IgD-negative memory B cell (primary cell): ENCODE measurements around the gene LYAR. TPM values are rescaled to one million over a fixed set of nuclear protein-coding genes. Genes with fewer than 3 reads are reported as not detected.
"Not testable (repeated sequence)": the region's sequence is repeated elsewhere in the genome, so short reads cannot be mapped to it uniquely, and the experiment has no call there.

Experiments used
- H3K27ac Mint-ChIP-seq, 3 donors: one replicate each; pipeline ENCODE4 v1.8.0; 2020 to 2022; ENCODE audit warnings: mild to moderate bottlenecking in 3 of 3, mixed read lengths in 3 of 3, moderate library complexity in 1 of 3
- H3K27me3 Mint-ChIP-seq: one replicate; pipeline ENCODE4 v1.8.0; 2021; ENCODE audit warnings: mixed read lengths
- H3K36me3 Mint-ChIP-seq: one replicate; pipeline ENCODE4 v1.8.0; 2020; ENCODE audit warnings: mild to moderate bottlenecking, mixed read lengths
- H3K4me1 Mint-ChIP-seq, 3 donors: one replicate each; pipeline ENCODE4 v1.8.0; 2020 to 2022; ENCODE audit warnings: mixed read lengths in 3 of 3, mild to moderate bottlenecking in 1 of 3
- H3K4me3 Mint-ChIP-seq, 4 donors: one replicate each; pipeline ENCODE4 v1.8.0; 2020 to 2022; ENCODE audit warnings: mild to moderate bottlenecking in 4 of 4, mixed read lengths in 4 of 4, moderate library complexity in 3 of 4
- H3K9me3 Mint-ChIP-seq, 3 donors: one replicate each; pipeline ENCODE4 v1.8.0; 2020 to 2021; ENCODE audit warnings: mixed read lengths in 3 of 3, mild to moderate bottlenecking in 1 of 3
- polyA plus RNA-seq: library from polyadenylated mRNA; unstranded; fragments of 300-500 nt; fragmentation: Illumina TruSeq; gene quantifications from one replicate; pipeline ENCODE4 v1.2.3, GENCODE V29; 2021

The LYAR gene
- polyA plus RNA-seq, 1 donor from 2014 or later, result 18.9 TPM

GRCh38 chr4:4260185-4260751 lies 29.7 kb downstream of the LYAR start:
- Mint-ChIP-seq H3K4me1 (peaks cover 0 to 4% (median 0%) of the 10 kb centered on the region in 3 donors), H3K9me3 (peaks cover 0 to 2% (median 0%) of the 10 kb centered on the region in 3 donors), H3K36me3 (no peaks in the 10 kb centered on the region), H3K27me3 (no peaks in the 10 kb centered on the region), H3K4me3 (no peak overlapping the region), H3K27ac (no peak overlapping the region)

GRCh38 chr4:4259484-4260100 lies 30.4 kb downstream of the LYAR start:
- Mint-ChIP-seq H3K36me3 (no peaks in the 10 kb centered on the region), H3K9me3 (peaks cover 0 to 2% (median 0%) of the 10 kb centered on the region in 3 donors), H3K27me3 (peaks cover under 1% of the 10 kb centered on the region), H3K27ac (no peak overlapping the region), H3K4me1 (peaks cover 0 to 4% (median 0%) of the 10 kb centered on the region in 3 donors), H3K4me3 (no peak overlapping the region)

- not testable (repeated sequence) for H3K27me3 Mint-ChIP-seq, H3K36me3 Mint-ChIP-seq, H3K9me3 Mint-ChIP-seq, H3K4me3 Mint-ChIP-seq, H3K27ac Mint-ChIP-seq, H3K4me1 Mint-ChIP-seq
Observed at GRCh38 chr4:4257705-4258104, 32.2 kb downstream of the LYAR start.

GRCh38 chr4:4256799-4257198 lies 33.2 kb downstream of the LYAR start:
- Mint-ChIP-seq H3K27ac (peak overlapping the region in 1 of 3 donors; percentile 66), H3K36me3 (no peaks in the 10 kb centered on the region), H3K4me3 (peak overlapping the region in 1 of 4 donors; percentile 25), H3K4me1 (peaks cover 0 to 4% (median 3%) of the 10 kb centered on the region in 3 donors), H3K27me3 (peaks cover 8% of the 10 kb centered on the region), H3K9me3 (peaks cover 0 to 2% (median 0%) of the 10 kb centered on the region in 3 donors)

GRCh38 chr4:4254666-4255065 lies 35.3 kb downstream of the LYAR start:
- H3K4me1 Mint-ChIP-seq, result peaks cover 0 to 3% (median 0%) of the 10 kb centered on the region in 3 donors
- no peaks in the 10 kb centered on the region for H3K36me3 Mint-ChIP-seq
- H3K9me3 Mint-ChIP-seq, result peaks cover 0 to 2% (median 0%) of the 10 kb centered on the region in 3 donors
- H3K27ac Mint-ChIP-seq, result no peak overlapping the region
- no peak overlapping the region for H3K4me3 Mint-ChIP-seq
- peaks cover 8% of the 10 kb centered on the region for H3K27me3 Mint-ChIP-seq

- H3K9me3 Mint-ChIP-seq, result peaks cover 0 to 2% (median 0%) of the 10 kb centered on the region in 3 donors
- H3K27me3 Mint-ChIP-seq, result peaks cover 8% of the 10 kb centered on the region
- no peaks in the 10 kb centered on the region for H3K36me3 Mint-ChIP-seq
- peaks cover 0 to 3% (median 0%) of the 10 kb centered on the region in 3 donors for H3K4me1 Mint-ChIP-seq
- no peak overlapping the region for H3K4me3 Mint-ChIP-seq
- no peak overlapping the region for H3K27ac Mint-ChIP-seq
Observed at GRCh38 chr4:4254199-4254598, 35.8 kb downstream of the LYAR start.

- peak overlapping the region in 1 of 3 donors; percentile 67 for H3K27ac Mint-ChIP-seq
Observed at GRCh38 chr4:4249866-4250265, 40.1 kb downstream of the LYAR start.

GRCh38 chr4:4249342-4249741 lies 40.6 kb downstream of the LYAR start:
- H3K27me3 Mint-ChIP-seq, H3K36me3 Mint-ChIP-seq, H3K9me3 Mint-ChIP-seq: not testable (repeated sequence)
- Mint-ChIP-seq H3K4me3 (peak overlapping the region; percentile 95 to 100 (median 98)), H3K27ac (peak overlapping the region in 1 of 3 donors; percentile 91), H3K4me1 (peaks cover 9 to 18% (median 17%) of the 10 kb centered on the region in 3 donors)

More at GRCh38 chr4:4249866-4250265, 40.1 kb downstream of the LYAR start:
- Mint-ChIP-seq H3K4me1 (peaks cover 9 to 18% (median 17%) of the 10 kb centered on the region in 3 donors), H3K27me3 (peaks cover 8% of the 10 kb centered on the region), H3K36me3 (peaks cover 3% of the 10 kb centered on the region), H3K9me3 (no peaks in the 10 kb centered on the region), H3K4me3 (peak overlapping the region in 3 of 4 donors; percentile 39 to 100 (median 71))

GRCh38 chr4:4248885-4249203 lies 41.1 kb downstream of the LYAR start:
- peaks cover 1% of the 10 kb centered on the region for H3K27me3 Mint-ChIP-seq
- H3K4me3 Mint-ChIP-seq, result peak overlapping the region; percentile 95 to 100 (median 98)
- peaks cover 3% of the 10 kb centered on the region for H3K36me3 Mint-ChIP-seq
- H3K9me3 Mint-ChIP-seq, result no peaks in the 10 kb centered on the region
- H3K27ac Mint-ChIP-seq, result peak overlapping the region; percentile 91 to 99 (median 96)
- peaks cover 9 to 18% (median 17%) of the 10 kb centered on the region in 3 donors for H3K4me1 Mint-ChIP-seq

GRCh38 chr4:4248029-4248884 lies 41.7 kb downstream of the LYAR start, which contains the start of gene TMEM128:
TMEM128 (minus strand) TSS chr4:4248223; CDS start chr4:4248202, 21 bp downstream.
- no peaks in the 10 kb centered on the region for H3K27me3 Mint-ChIP-seq
- H3K4me3 Mint-ChIP-seq, result peak within 1 kb of the TSS; percentile 95 to 100 (median 98)
- H3K9me3 Mint-ChIP-seq, result no peaks in the 10 kb centered on the region
- peak within 1 kb of the TSS; percentile 91 to 99 (median 96) for H3K27ac Mint-ChIP-seq
- peaks cover 9 to 18% (median 17%) of the 10 kb centered on the region in 3 donors for H3K4me1 Mint-ChIP-seq
- H3K36me3 Mint-ChIP-seq, result peaks cover 5% of the 10 kb centered on the region

GRCh38 chr4:4247696-4248028 lies 42.3 kb downstream of the LYAR start:
- H3K27me3 Mint-ChIP-seq, result no peaks in the 10 kb centered on the region
- H3K27ac Mint-ChIP-seq, result peak overlapping the region; percentile 91 to 99 (median 96)
- peaks cover 5% of the 10 kb centered on the region for H3K36me3 Mint-ChIP-seq
- H3K4me3 Mint-ChIP-seq, result peak overlapping the region; percentile 95 to 100 (median 98)
- H3K4me1 Mint-ChIP-seq, result peaks cover 9 to 17% (median 16%) of the 10 kb centered on the region in 3 donors
- H3K9me3 Mint-ChIP-seq, result no peaks in the 10 kb centered on the region

- no peaks in the 10 kb centered on the region for H3K9me3 Mint-ChIP-seq
- H3K4me1 Mint-ChIP-seq, result peaks cover 9 to 17% (median 15%) of the 10 kb centered on the region in 3 donors
- H3K4me3 Mint-ChIP-seq, result no peak overlapping the region
- H3K27ac Mint-ChIP-seq, result no peak overlapping the region
- H3K27me3 Mint-ChIP-seq, result no peaks in the 10 kb centered on the region
- H3K36me3 Mint-ChIP-seq, result peaks cover 12% of the 10 kb centered on the region
Observed at GRCh38 chr4:4245172-4245571, 44.8 kb downstream of the LYAR start.

- not testable (repeated sequence) for H3K4me3 Mint-ChIP-seq, H3K27me3 Mint-ChIP-seq, H3K27ac Mint-ChIP-seq, H3K4me1 Mint-ChIP-seq, H3K9me3 Mint-ChIP-seq
- peaks cover 19% of the 10 kb centered on the region for H3K36me3 Mint-ChIP-seq
Observed at GRCh38 chr4:4239551-4239950, 50.4 kb downstream of the LYAR start.

- Mint-ChIP-seq H3K4me3 (no peak overlapping the region), H3K27ac (no peak overlapping the region), H3K27me3 (peaks cover 7% of the 10 kb centered on the region), H3K36me3 (peaks cover 6% of the 10 kb centered on the region), H3K4me1 (no peaks in the 10 kb centered on the region), H3K9me3 (peaks cover 3 to 10% (median 8%) of the 10 kb centered on the region in 3 donors)
Observed at GRCh38 chr4:4233610-4234009, 56.3 kb downstream of the LYAR start.

- Mint-ChIP-seq H3K9me3 (peaks cover 0 to 7% (median 6%) of the 10 kb centered on the region in 3 donors), H3K36me3 (peaks cover 2% of the 10 kb centered on the region), H3K4me1 (peaks cover 0 to 6% (median 2%) of the 10 kb centered on the region in 3 donors), H3K4me3 (no peak overlapping the region), H3K27ac (no peak overlapping the region), H3K27me3 (peaks cover 35% of the 10 kb centered on the region)
Observed at GRCh38 chr4:4228356-4228668, 61.6 kb downstream of the LYAR start.
